Dendritic cell treated with granulocyte-macrophage colony-stimulating factor and Interleukin-4, amounts not matched to agents 40 ng/mL and 50 ng/mL, for 4 days (primary cell): Measurements from ENCODE around the gene KIF5A.
A peak's percentile ranks its signal among the peaks of the same experiment; 100 is the strongest.
"Not testable (repeated sequence)": the region's sequence is repeated elsewhere in the genome, so short reads cannot be mapped to it uniquely, and the experiment has no call there.

Experiments used
- H3K27ac Mint-ChIP-seq: one replicate; pipeline ENCODE4 v1.8.0; 2022; ENCODE audit warnings: mild to moderate bottlenecking, mixed read lengths
- H3K27me3 Mint-ChIP-seq: one replicate; pipeline ENCODE4 v1.8.0; 2022; ENCODE audit warnings: mild to moderate bottlenecking, mixed read lengths
- H3K36me3 Mint-ChIP-seq: one replicate; pipeline ENCODE4 v1.8.0; 2022; ENCODE audit warnings: low read depth, mixed read lengths
- H3K4me1 Mint-ChIP-seq: one replicate; pipeline ENCODE4 v1.8.0; 2022; ENCODE audit warnings: low read depth, mixed read lengths
- H3K4me3 Mint-ChIP-seq: one replicate; pipeline ENCODE4 v1.8.0; 2022; ENCODE audit warnings: mild to moderate bottlenecking, moderate library complexity, mixed read lengths
- H3K9me3 Mint-ChIP-seq: one replicate; pipeline ENCODE4 v1.8.0; 2022; ENCODE audit warnings: mixed read lengths
- intact Hi-C: fragments of 100-400 bp; cut with micrococcal nuclease; formaldehyde crosslinking; loops from one replicate; pipeline ENCODE4 v1.15.0; 2022

Gene KIF5A

GRCh38 chr12:57549909-57550640 lies at the start of gene KIF5A:
TSS of gene KIF5A (plus strand) at chr12:57550044. CDS start at chr12:57550272, 228 bp downstream.
- intact Hi-C loops, result loop anchor here (5.0 kb wide), 1 partner anchor 202 kb away; the partner anchor contains the start of gene CDK4
- Mint-ChIP-seq H3K4me3 (peak within 1 kb of the TSS; percentile 66), H3K4me1 (peaks cover 45% of the 10 kb centered on the region), H3K27me3 (peaks cover 53% of the 10 kb centered on the region), H3K27ac (no peak within 1 kb of the TSS), H3K36me3 (peaks cover 14% of the 10 kb centered on the region), H3K9me3 (no peaks in the 10 kb centered on the region)

- H3K4me3 Mint-ChIP-seq, result no peak overlapping the region
- H3K27me3 Mint-ChIP-seq, result no peaks in the 10 kb centered on the region
- intact Hi-C loops, result no loop called here
- no peak overlapping the region for H3K27ac Mint-ChIP-seq
- peaks cover 100% of the 10 kb centered on the region for H3K36me3 Mint-ChIP-seq
- H3K4me1 Mint-ChIP-seq, result peaks cover 9% of the 10 kb centered on the region
- H3K9me3 Mint-ChIP-seq, result no peaks in the 10 kb centered on the region
These were observed 49.6 kb upstream of the KIF5A start for GRCh38 chr12:57500213-57500612.

GRCh38 chr12:57502311-57502969 lies 47.4 kb upstream of the KIF5A start:
- intact Hi-C loops, H3K9me3 Mint-ChIP-seq, H3K27me3 Mint-ChIP-seq, H3K4me3 Mint-ChIP-seq, H3K27ac Mint-ChIP-seq, H3K4me1 Mint-ChIP-seq: not testable (repeated sequence)
- H3K36me3 Mint-ChIP-seq, result peaks cover 93% of the 10 kb centered on the region

- H3K27ac Mint-ChIP-seq, H3K9me3 Mint-ChIP-seq, H3K27me3 Mint-ChIP-seq, H3K4me1 Mint-ChIP-seq, intact Hi-C loops, H3K4me3 Mint-ChIP-seq: not testable (repeated sequence)
- H3K36me3 Mint-ChIP-seq, result peaks cover 89% of the 10 kb centered on the region
These were observed 43.3 kb upstream of the KIF5A start for GRCh38 chr12:57506541-57506940.

- not testable (repeated sequence) for H3K27ac Mint-ChIP-seq
- H3K36me3 Mint-ChIP-seq, result peaks cover 89% of the 10 kb centered on the region
These were observed 42.0 kb upstream of the KIF5A start for GRCh38 chr12:57507796-57508195.

GRCh38 chr12:57511161-57511560 lies 38.7 kb upstream of the KIF5A start:
- no peak overlapping the region for H3K27ac Mint-ChIP-seq

More at GRCh38 chr12:57507796-57508195, 42.0 kb upstream of the KIF5A start:
- H3K4me1 Mint-ChIP-seq, H3K27me3 Mint-ChIP-seq, intact Hi-C loops, H3K9me3 Mint-ChIP-seq, H3K4me3 Mint-ChIP-seq: not testable (repeated sequence)

GRCh38 chr12:57511588-57512325 lies 38.1 kb upstream of the KIF5A start:
- intact Hi-C loops, result no loop called here
- Mint-ChIP-seq H3K4me1 (peaks cover 10% of the 10 kb centered on the region), H3K4me3 (no peak overlapping the region), H3K9me3 (no peaks in the 10 kb centered on the region), H3K36me3 (peaks cover 89% of the 10 kb centered on the region), H3K27me3 (no peaks in the 10 kb centered on the region), H3K27ac (no peak overlapping the region)

More at GRCh38 chr12:57511161-57511560, 38.7 kb upstream of the KIF5A start:
- H3K36me3 Mint-ChIP-seq, result peaks cover 89% of the 10 kb centered on the region
- intact Hi-C loops, result no loop called here
- no peaks in the 10 kb centered on the region for H3K27me3 Mint-ChIP-seq
- peaks cover 8% of the 10 kb centered on the region for H3K4me1 Mint-ChIP-seq
- no peaks in the 10 kb centered on the region for H3K9me3 Mint-ChIP-seq
- no peak overlapping the region for H3K4me3 Mint-ChIP-seq

GRCh38 chr12:57512665-57513064 lies 37.2 kb upstream of the KIF5A start:
- no peaks in the 10 kb centered on the region for H3K27me3 Mint-ChIP-seq
- peaks cover 18% of the 10 kb centered on the region for H3K4me1 Mint-ChIP-seq
- intact Hi-C loops, result no loop called here
- no peak overlapping the region for H3K4me3 Mint-ChIP-seq
- no peaks in the 10 kb centered on the region for H3K9me3 Mint-ChIP-seq
- H3K27ac Mint-ChIP-seq, result no peak overlapping the region
- H3K36me3 Mint-ChIP-seq, result peaks cover 97% of the 10 kb centered on the region

- no peaks in the 10 kb centered on the region for H3K27me3 Mint-ChIP-seq
- no peaks in the 10 kb centered on the region for H3K9me3 Mint-ChIP-seq
- H3K4me1 Mint-ChIP-seq, result peaks cover 22% of the 10 kb centered on the region
- no peak overlapping the region for H3K27ac Mint-ChIP-seq
- H3K4me3 Mint-ChIP-seq, result no peak overlapping the region
- intact Hi-C loops, result no loop called here
- peaks cover 97% of the 10 kb centered on the region for H3K36me3 Mint-ChIP-seq
These were observed 36.6 kb upstream of the KIF5A start for GRCh38 chr12:57513266-57513665.

GRCh38 chr12:57513677-57514076 lies 36.2 kb upstream of the KIF5A start:
- H3K4me3 Mint-ChIP-seq, H3K9me3 Mint-ChIP-seq, intact Hi-C loops, H3K27ac Mint-ChIP-seq, H3K27me3 Mint-ChIP-seq: not testable (repeated sequence)
- H3K4me1 Mint-ChIP-seq, result peaks cover 26% of the 10 kb centered on the region
- H3K36me3 Mint-ChIP-seq, result peaks cover 97% of the 10 kb centered on the region

GRCh38 chr12:57514246-57514645 lies 35.6 kb upstream of the KIF5A start:
- H3K9me3 Mint-ChIP-seq, H3K4me3 Mint-ChIP-seq, H3K27me3 Mint-ChIP-seq, H3K27ac Mint-ChIP-seq, intact Hi-C loops: not testable (repeated sequence)
- peaks cover 97% of the 10 kb centered on the region for H3K36me3 Mint-ChIP-seq
- peaks cover 32% of the 10 kb centered on the region for H3K4me1 Mint-ChIP-seq

- Mint-ChIP-seq H3K27ac (no peak overlapping the region), H3K9me3 (no peaks in the 10 kb centered on the region), H3K27me3 (no peaks in the 10 kb centered on the region), H3K4me3 (no peak overlapping the region), H3K4me1 (peaks cover 36% of the 10 kb centered on the region), H3K36me3 (peaks cover 97% of the 10 kb centered on the region)
- intact Hi-C loops, result no loop called here
These were observed 35.0 kb upstream of the KIF5A start for GRCh38 chr12:57514720-57515407.

GRCh38 chr12:57515408-57515933 lies 34.4 kb upstream of the KIF5A start:
- Mint-ChIP-seq H3K27ac (no peak overlapping the region), H3K4me1 (peaks cover 36% of the 10 kb centered on the region), H3K4me3 (no peak overlapping the region), H3K36me3 (peaks cover 100% of the 10 kb centered on the region), H3K27me3 (no peaks in the 10 kb centered on the region), H3K9me3 (no peaks in the 10 kb centered on the region)
- intact Hi-C loops, result no loop called here
